Common myeloid progenitor, CD34-positive (primary cell): ENCODE results near the gene TBXT.

Experiments used
- CTCF ChIA-PET: fragments of 350-600 bp; sonication (Branson Sonifier 250); formaldehyde crosslinking; loops from one replicate; lab custom pipeline; 2021; ENCODE audit warnings: antibody characterized with exemption; lab: Charles Lee
- POLR2A ChIA-PET: fragments of 350-600 bp; sonication (Branson Sonifier 250); formaldehyde crosslinking; loops from one replicate; lab custom pipeline; 2021; ENCODE audit warnings: antibody characterized with exemption; lab: Charles Lee
- DNase-seq, 3 donors: peaks; one replicate each; pipeline versions ENCODE4 v3.0.0 to v3.0.0-alpha.2; 2013
- H3K27ac ChIP-seq, 2 experiments: 1 replicate in 1 of 2; 2 replicates in 1 of 2; pipeline ENCODE4 v1.7.0; 2013; ENCODE audit warnings: inconsistent platforms in 2 of 2, low read length in 2 of 2, mild to moderate bottlenecking in 2 of 2, low read depth in 1 of 2, moderate library complexity in 1 of 2; ENCODE audit not compliant: severe bottlenecking in 2 of 2, insufficient read depth in 1 of 2, poor library complexity in 1 of 2
- H3K27me3 ChIP-seq, 5 experiments: replicated peaks in 2 of 5; 1 replicate in 3 of 5; 2 replicates in 2 of 5; pipeline versions ENCODE4 v1.6.1 to v1.7.0; 2013; ENCODE audit warnings: low read length in 4 of 5, mild to moderate bottlenecking in 2 of 5, moderate library complexity in 2 of 5, inconsistent platforms in 1 of 5; ENCODE audit not compliant: insufficient read depth in 5 of 5, control insufficient read depth in 4 of 5
- H3K36me3 ChIP-seq, 4 experiments: 1 replicate in 2 of 4; 2 replicates in 2 of 4; pipeline versions ENCODE4 v1.6.1 to v1.7.0; 2013; ENCODE audit warnings: low read length in 3 of 4, control low read depth in 1 of 4, mild to moderate bottlenecking in 1 of 4; ENCODE audit not compliant: control insufficient read depth in 4 of 4, insufficient read depth in 4 of 4
- H3K4me1 ChIP-seq, 4 experiments: 1 replicate in 3 of 4; 2 replicates in 1 of 4; pipeline versions ENCODE4 v1.6.1 to v1.7.1; 2013; ENCODE audit warnings: low read length in 3 of 4, mild to moderate bottlenecking in 3 of 4, control low read depth in 1 of 4, inconsistent platforms in 1 of 4, moderate library complexity in 1 of 4; ENCODE audit not compliant: control insufficient read depth in 4 of 4, insufficient read depth in 4 of 4; ENCODE audit errors: control extremely low read depth in 1 of 4
- H3K4me3 ChIP-seq, 7 experiments: 1 replicate in 4 of 7; 2 replicates in 3 of 7; pipeline versions ENCODE4 v1.5.1 to v1.7.0; 2013; ENCODE audit warnings: mild to moderate bottlenecking in 7 of 7, low read length in 6 of 7, moderate library complexity in 6 of 7, inconsistent platforms in 2 of 7, low read depth in 2 of 7, control low read depth in 1 of 7; ENCODE audit not compliant: insufficient read depth in 4 of 7, control insufficient read depth in 1 of 7; ENCODE audit errors: extremely low read depth in 1 of 7
- H3K9me3 ChIP-seq, 5 experiments: 1 replicate in 4 of 5; 2 replicates in 1 of 5; pipeline versions ENCODE4 v1.6.1 to v1.7.1; 2013; ENCODE audit warnings: low read length in 4 of 5, mild to moderate bottlenecking in 2 of 5, inconsistent platforms in 1 of 5, low read depth in 1 of 5, moderate library complexity in 1 of 5; ENCODE audit not compliant: control insufficient read depth in 4 of 5, insufficient read depth in 2 of 5; ENCODE audit errors: control extremely low read depth in 1 of 5
- WGBS: methylation state at CpG from one replicate; pipeline ENCODE4 v1.1.5; 2013; ENCODE audit not compliant: insufficient coverage; 5-methylcytosine and 5-hydroxymethylcytosine counted together

TBXT gene

DNA sequence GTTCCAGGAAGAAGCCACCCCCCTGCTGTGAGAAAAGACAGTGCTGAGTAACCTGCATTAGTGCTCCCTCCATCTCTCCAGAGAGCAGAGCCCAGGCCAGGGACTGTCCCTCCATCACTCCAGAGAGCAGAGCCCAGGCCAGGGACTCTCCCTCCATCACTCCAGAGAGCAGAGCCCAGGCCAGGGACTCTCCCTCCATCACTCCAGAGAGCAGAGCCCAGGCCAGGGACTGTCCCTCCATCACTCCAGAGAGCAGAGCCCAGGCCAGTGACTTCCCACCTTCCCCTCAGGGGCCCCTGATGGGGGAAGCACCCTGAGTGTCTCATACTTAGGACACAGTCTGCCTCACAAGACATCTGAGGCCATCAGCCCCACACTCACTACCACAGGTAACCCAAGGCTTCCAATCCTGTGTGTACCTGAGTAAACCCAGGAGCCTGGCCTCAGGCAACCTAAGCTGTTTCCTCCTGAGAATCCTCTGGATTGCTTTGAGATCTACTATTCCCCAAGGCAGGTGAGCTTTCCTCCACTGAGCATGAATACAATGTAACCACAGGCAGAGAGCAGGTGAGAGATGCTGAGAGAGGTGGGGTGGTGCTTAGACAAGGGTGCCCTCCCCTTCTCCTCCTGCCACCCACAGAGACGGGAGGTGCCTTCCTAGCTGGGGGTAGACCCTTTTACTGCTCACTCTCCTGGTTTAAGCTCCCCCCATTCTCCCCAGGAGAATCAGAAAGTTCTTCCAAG is 4.9 kb downstream of the TBXT start:
- 57% methylated on average over 1 of the region's 1 CpG for WGBS
- Histone ChIP-seq H3K27me3 (peaks cover 26 to 67% (median 43%) of the 10 kb centered on the region in 5 experiments), H3K9me3 (peaks cover 0 to 3% (median 0%) of the 10 kb centered on the region in 5 experiments), H3K4me3 (no peak overlapping the region), H3K36me3 (no peaks in the 10 kb centered on the region), H3K4me1 (peaks cover 0 to 17% (median 8%) of the 10 kb centered on the region in 4 experiments), H3K27ac (no peak overlapping the region)
- POLR2A ChIA-PET: no interaction called here
- no peak for DNase-seq
- CTCF ChIA-PET: no interaction called here

DNA sequence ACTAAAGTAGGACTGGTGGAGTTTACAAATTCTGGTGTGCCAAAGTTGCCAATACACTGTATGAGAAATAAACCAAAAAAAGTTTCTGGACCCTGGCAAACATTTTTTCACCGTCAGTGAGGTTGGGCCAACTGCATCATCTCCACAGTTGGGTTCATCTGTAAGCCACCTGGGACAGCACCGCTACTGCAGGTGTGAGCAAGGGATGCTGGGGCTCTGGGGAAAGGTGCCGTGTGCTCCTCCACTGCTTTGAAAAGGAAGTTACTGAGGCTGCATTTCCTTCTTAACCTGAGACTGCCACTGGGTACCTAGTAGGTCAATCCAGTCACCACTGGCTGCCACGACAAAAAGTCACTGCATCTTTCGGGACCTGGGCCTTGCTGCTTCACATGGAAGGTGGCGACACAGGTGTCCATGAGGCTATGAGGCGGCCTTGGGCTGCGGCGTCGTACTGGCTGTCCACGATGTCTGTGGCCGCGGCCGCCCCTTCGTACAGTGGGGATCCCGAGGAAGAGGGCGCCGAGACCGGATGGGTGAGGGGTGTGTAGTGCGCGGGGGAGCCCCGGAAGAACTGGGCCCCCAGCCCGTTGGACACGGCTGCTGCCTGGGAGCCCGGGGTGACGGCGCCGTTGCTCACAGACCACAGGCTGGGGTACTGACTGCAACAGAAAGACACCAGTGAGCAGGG is 9.6 kb downstream of the TBXT start:
- peaks cover 3 to 29% (median 14%) of the 10 kb centered on the region in 5 experiments for H3K27me3 ChIP-seq
- WGBS: 85% methylated on average over 16 of the region's 28 CpGs
- DNase-seq: no peak
- POLR2A ChIA-PET: no interaction called here
- H3K36me3 ChIP-seq: no peaks in the 10 kb centered on the region
- no peak overlapping the region for H3K27ac ChIP-seq
- CTCF ChIA-PET: no interaction called here
- H3K4me1 ChIP-seq: no peaks in the 10 kb centered on the region
- no peak overlapping the region for H3K4me3 ChIP-seq
- no peaks in the 10 kb centered on the region for H3K9me3 ChIP-seq

DNA sequence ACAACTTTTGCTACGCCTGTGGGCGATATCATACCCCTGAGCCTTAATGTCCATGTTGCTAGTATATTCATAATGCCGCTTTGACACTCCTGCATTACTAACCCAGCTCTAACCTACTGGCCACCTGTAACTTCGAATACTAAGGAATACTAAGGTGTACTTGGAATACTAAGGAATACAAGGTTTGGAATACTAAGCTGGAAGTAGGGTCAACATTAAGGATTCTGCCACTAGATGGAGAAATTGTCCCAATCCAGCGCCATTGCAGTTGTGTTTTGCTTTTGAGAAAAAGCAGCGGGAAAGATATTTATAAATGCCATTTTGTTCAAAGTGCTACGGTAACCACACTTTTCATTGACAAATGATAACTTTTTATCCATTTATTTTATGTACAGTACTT is 10.7 kb downstream of the TBXT start:
- Histone ChIP-seq H3K27ac (no peak overlapping the region), H3K4me3 (no peak overlapping the region), H3K9me3 (no peaks in the 10 kb centered on the region), H3K4me1 (no peaks in the 10 kb centered on the region), H3K36me3 (no peaks in the 10 kb centered on the region), H3K27me3 (peaks cover 0 to 18% (median 9%) of the 10 kb centered on the region in 5 experiments)
- 100% methylated on average over 3 of the region's 7 CpGs for WGBS
- ChIA-PET POLR2A (no interaction called here), CTCF (interaction anchor here (1.0 to 1.9 kb wide), 2 partner anchors 14 to 120 kb away, joined by 3 to 4 read pairs; no protein-coding TSS in a partner anchor)
- DNase-seq: no peak

DNA sequence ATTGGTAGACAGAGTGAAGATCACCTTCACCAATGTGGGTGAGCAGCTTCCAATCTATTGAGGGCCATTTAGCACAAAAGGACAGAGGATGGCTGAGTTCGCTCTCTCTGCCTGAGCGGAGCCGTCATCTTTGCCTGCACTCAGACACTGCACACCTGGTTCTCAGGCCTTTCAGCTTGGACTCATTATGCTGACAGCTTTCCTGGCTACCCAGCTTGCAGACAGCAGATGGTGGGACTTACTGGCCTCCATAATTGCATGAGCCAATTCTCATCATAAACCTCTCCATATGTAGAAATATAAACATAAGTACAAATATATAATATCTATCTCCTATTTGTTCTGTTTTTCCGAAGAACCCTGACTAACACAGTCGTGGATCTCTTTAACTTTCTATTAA is 13.7 kb downstream of the TBXT start:
- ChIA-PET POLR2A (no interaction called here), CTCF (no interaction called here)
- Histone ChIP-seq H3K36me3 (no peaks in the 10 kb centered on the region), H3K27me3 (peaks cover 0 to 9% (median 5%) of the 10 kb centered on the region in 5 experiments), H3K4me1 (no peaks in the 10 kb centered on the region), H3K9me3 (peaks cover 0 to 17% (median 11%) of the 10 kb centered on the region in 5 experiments), H3K27ac (no peak overlapping the region), H3K4me3 (no peak overlapping the region)
- 67% methylated on average over 3 of the region's 5 CpGs for WGBS
- DNase-seq: no peak

DNA sequence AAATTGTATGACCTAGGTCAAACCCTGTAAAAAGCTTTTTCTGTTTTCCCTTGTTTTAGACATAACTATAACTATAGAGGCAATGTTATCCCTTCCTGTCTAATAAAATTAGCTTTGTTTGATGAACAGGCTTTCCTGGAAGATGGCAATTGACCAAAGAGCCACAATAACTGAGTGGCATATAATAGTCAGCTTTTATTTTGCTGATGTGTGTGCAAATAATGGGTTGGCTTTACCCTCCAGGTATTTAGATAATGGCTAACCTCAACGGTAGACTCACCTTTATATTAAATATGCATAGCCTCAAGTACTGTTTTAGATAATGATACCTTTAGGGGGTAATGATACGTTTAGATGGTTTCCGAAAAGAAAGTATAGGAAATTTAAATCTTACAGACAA is 15.0 kb downstream of the TBXT start:
- no peak for DNase-seq
- WGBS: no CpG with 5 or more reads among the region's 3 CpGs
- H3K4me1 ChIP-seq: no peaks in the 10 kb centered on the region
- H3K27ac ChIP-seq: no peak overlapping the region
- no peaks in the 10 kb centered on the region for H3K36me3 ChIP-seq
- peaks cover 0 to 20% (median 12%) of the 10 kb centered on the region in 5 experiments for H3K9me3 ChIP-seq
- H3K4me3 ChIP-seq: no peak overlapping the region
- CTCF ChIA-PET: no interaction called here
- H3K27me3 ChIP-seq: peaks cover 0 to 13% (median 3%) of the 10 kb centered on the region in 5 experiments
- POLR2A ChIA-PET: no interaction called here

DNA sequence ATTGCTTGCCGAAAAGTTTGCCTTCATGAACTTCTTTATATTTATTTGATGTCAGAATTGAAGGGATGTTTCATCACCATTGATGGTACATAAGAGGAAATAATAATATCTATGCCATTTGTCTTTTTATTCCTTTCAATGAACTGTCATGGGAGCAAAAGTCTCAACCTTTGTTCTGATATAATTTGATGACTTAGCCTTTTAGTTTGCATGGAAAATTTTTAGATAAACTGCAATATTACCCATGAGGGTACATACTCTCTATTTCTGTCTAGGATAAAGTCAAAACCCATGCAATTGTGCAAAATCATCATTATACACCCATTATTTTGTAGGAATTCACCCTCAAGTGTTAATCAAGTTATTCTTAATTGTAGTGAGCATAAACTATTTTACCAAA is 15.9 kb downstream of the TBXT start:
- CTCF ChIA-PET: no interaction called here
- POLR2A ChIA-PET: no interaction called here
- H3K36me3 ChIP-seq: no peaks in the 10 kb centered on the region
- H3K9me3 ChIP-seq: peaks cover 0 to 20% (median 12%) of the 10 kb centered on the region in 5 experiments
- H3K4me3 ChIP-seq: no peak overlapping the region
- no peak overlapping the region for H3K27ac ChIP-seq
- H3K27me3 ChIP-seq: peaks cover 0 to 9% (median 3%) of the 10 kb centered on the region in 5 experiments
- no peaks in the 10 kb centered on the region for H3K4me1 ChIP-seq
- WGBS: no CpG with 5 or more reads among the region's 1 CpG
- DNase-seq: no peak

DNA sequence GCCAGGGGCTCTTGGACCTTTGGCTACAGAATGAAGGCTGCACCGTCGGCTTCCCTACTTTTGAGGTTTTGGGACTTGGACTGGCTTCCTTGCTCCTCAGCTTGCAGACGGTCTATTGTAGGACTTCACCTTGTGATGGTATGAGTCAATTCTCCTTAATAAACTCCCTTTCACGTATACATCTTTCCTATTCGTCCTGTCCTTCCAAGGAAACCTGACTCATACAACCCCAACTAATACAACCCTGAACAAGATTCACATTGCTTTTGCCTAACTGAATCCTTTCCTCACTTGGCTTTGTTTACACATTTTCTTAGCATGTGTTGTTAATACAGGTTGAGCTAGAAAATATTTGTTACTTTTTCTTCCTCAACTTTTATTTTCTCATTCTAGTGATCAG is 21.9 kb downstream of the TBXT start:
- Histone ChIP-seq H3K4me1 (no peaks in the 10 kb centered on the region), H3K27ac (no peak overlapping the region), H3K9me3 (peaks cover 1 to 16% (median 12%) of the 10 kb centered on the region in 5 experiments), H3K4me3 (no peak overlapping the region), H3K36me3 (no peaks in the 10 kb centered on the region), H3K27me3 (peaks cover 0 to 11% (median 3%) of the 10 kb centered on the region in 5 experiments)
- ChIA-PET POLR2A (no interaction called here), CTCF (no interaction called here)
- DNase-seq: no peak
- 94% methylated on average over 3 of the region's 5 CpGs for WGBS
